Upper lobe of right lung (tissue), 1 donor: ENCODE measurements around the gene C1QL2. TPM values are rescaled to one million over a fixed set of nuclear protein-coding genes. Genes with fewer than 3 reads are reported as not detected.

Experiments
- ATAC-seq: fragments of 200-7000 bp; cut with Tn5 transposase; one replicate; pipeline ENCODE4 v1.9.1; 2020; ENCODE audit warnings: mild to moderate bottlenecking, moderate library complexity
- DNase-seq: peaks from one replicate; pipeline ENCODE4 v3.0.0-alpha.2; 2020
- H3K27ac ChIP-seq: fragments of 200-600 bp; one replicate; pipeline ENCODE4 v1.8.0; 2022
- H3K27me3 ChIP-seq: fragments of 200-600 bp; one replicate; pipeline ENCODE4 v1.8.0; 2022; ENCODE audit warnings: mild to moderate bottlenecking
- H3K36me3 ChIP-seq: fragments of 200-600 bp; one replicate; pipeline ENCODE4 v1.8.0; 2022
- H3K4me1 ChIP-seq: fragments of 200-600 bp; one replicate; pipeline ENCODE4 v1.8.0; 2022
- H3K4me3 ChIP-seq: fragments of 200-600 bp; one replicate; pipeline ENCODE4 v1.8.0; 2022; ENCODE audit warnings: mild to moderate bottlenecking
- H3K9me3 ChIP-seq: fragments of 200-600 bp; one replicate; pipeline ENCODE4 v1.8.0; 2022
- CTCF ChIP-seq: fragments of 200-600 bp; IDR thresholded peaks from one replicate; pipeline ENCODE4 v1.8.0; 2022; ENCODE audit warnings: antibody characterized with exemption
- intact Hi-C: fragments of 100-400 bp; cut with DNase I; formaldehyde crosslinking; loops from one replicate; pipeline ENCODE4 v1.11.0; 2022
- total RNA-seq: library from RNA; stranded (reverse); fragmentation: NEBNext Ultra II Directional; extraction: Animal tissue kit (Norgen Biotek cat#: 25700); gene quantifications from one replicate; pipeline ENCODE4 v1.2.1, GENCODE V29; 2021
- donor health status: DM: no; HTN: yes; CAD: no; lungs with severe emphysema.

The C1QL2 gene
- total RNA-seq, 1 donor from 2014 or later: not detected

- intact Hi-C loops: no loop called here
- H3K27me3 ChIP-seq: peaks cover 80% of the 10 kb centered on the region
- peaks cover 3% of the 10 kb centered on the region for H3K4me1 ChIP-seq
- DNase-seq (no peak), ATAC-seq (no peak)
- H3K36me3 ChIP-seq: no peaks in the 10 kb centered on the region
- no peaks in the 10 kb centered on the region for H3K9me3 ChIP-seq
- H3K4me3 ChIP-seq: no peak overlapping the region
- H3K27ac ChIP-seq: no peak overlapping the region
- TF ChIP-seq CTCF: no peak
Observed at GRCh38 chr2:119157850-119158511, 570 bp downstream of the C1QL2 start.

GRCh38 chr2:119156891-119157773 lies 1.4 kb downstream of the C1QL2 start:
- Histone ChIP-seq H3K4me3 (no peak overlapping the region), H3K36me3 (no peaks in the 10 kb centered on the region), H3K4me1 (peaks cover 3% of the 10 kb centered on the region), H3K27ac (no peak overlapping the region), H3K27me3 (peaks cover 88% of the 10 kb centered on the region), H3K9me3 (no peaks in the 10 kb centered on the region)
- no peak for TF ChIP-seq CTCF
- ATAC-seq (no peak), DNase-seq (no peak)
- intact Hi-C loops: no loop called here

- ATAC-seq (no peak), DNase-seq (no peak)
- Histone ChIP-seq H3K9me3 (no peaks in the 10 kb centered on the region), H3K36me3 (no peaks in the 10 kb centered on the region), H3K27me3 (peaks cover 90% of the 10 kb centered on the region), H3K4me1 (peaks cover 3% of the 10 kb centered on the region), H3K4me3 (no peak overlapping the region), H3K27ac (no peak overlapping the region)
- no peak for TF ChIP-seq CTCF
- intact Hi-C loops: no loop called here
Observed at GRCh38 chr2:119156105-119156890, 2.3 kb downstream of the C1QL2 start.

- ATAC-seq (peak; percentile 27), DNase-seq (no peak)
- TF ChIP-seq CTCF: no peak
- intact Hi-C loops: no loop called here
- no peaks in the 10 kb centered on the region for H3K36me3 ChIP-seq
- H3K9me3 ChIP-seq: no peaks in the 10 kb centered on the region
- H3K27me3 ChIP-seq: peaks cover 87% of the 10 kb centered on the region
- peaks cover 3% of the 10 kb centered on the region for H3K4me1 ChIP-seq
- no peak overlapping the region for H3K4me3 ChIP-seq
- H3K27ac ChIP-seq: no peak overlapping the region
Observed at GRCh38 chr2:119155633-119156032, 2.9 kb downstream of the C1QL2 start.

GRCh38 chr2:119154076-119154475 lies 4.5 kb downstream of the C1QL2 start:
- Histone ChIP-seq H3K27ac (no peak overlapping the region), H3K27me3 (peaks cover 78% of the 10 kb centered on the region), H3K4me3 (no peak overlapping the region), H3K9me3 (no peaks in the 10 kb centered on the region), H3K4me1 (peaks cover 3% of the 10 kb centered on the region), H3K36me3 (no peaks in the 10 kb centered on the region)
- DNase-seq (no peak), ATAC-seq (no peak)
- intact Hi-C loops: no loop called here
- no peak for TF ChIP-seq CTCF
